SKM-1 treated with dmso at 0.1 percent for 144 hours (cell line): ENCODE results near the gene CRIM1.
"Not testable (repeated sequence)": the region's sequence is repeated elsewhere in the genome, so short reads cannot be mapped to it uniquely, and the experiment has no call there.

Experiments used
- DNase-seq: peaks from one replicate; lab custom pipeline; 2025; ENCODE audit not compliant: unreplicated experiment; lab: John Stamatoyannopoulos, UW

CRIM1 gene

GRCh38 chr2:36355151-36355889 is at the start of gene CRIM1:
TSS of gene CRIM1 (plus strand) at chr2:36355778. CDS start at chr2:36356293, 515 bp downstream.
- DNase-seq, result peak; percentile 88

- no peak for DNase-seq
Measured at GRCh38 chr2:36307441-36307840, 48.1 kb upstream of the CRIM1 start.

DNA sequence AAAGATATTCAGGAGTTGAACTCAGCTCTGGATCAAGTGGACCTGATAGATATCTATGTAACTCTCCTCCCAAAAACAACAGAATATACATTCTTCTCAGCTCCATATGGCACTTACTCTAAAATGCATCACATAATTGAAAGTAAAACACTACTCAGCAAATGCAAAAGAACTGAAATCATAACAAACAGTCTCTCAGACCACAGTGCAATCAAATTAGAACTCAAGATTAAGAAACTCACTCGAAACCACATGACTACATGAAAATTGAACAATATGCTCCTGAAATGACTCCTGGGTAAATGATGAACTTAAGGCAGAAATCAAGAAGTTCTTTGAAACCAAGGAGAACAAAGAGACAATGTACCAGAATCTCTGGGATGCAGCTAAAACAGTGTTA is 45.1 kb upstream of the CRIM1 start:
- not testable (repeated sequence) for DNase-seq

GRCh38 chr2:36318547-36318946 is 37.0 kb upstream of the CRIM1 start:
- DNase-seq, result no peak

GRCh38 chr2:36322108-36322507 is 33.5 kb upstream of the CRIM1 start:
- peak; percentile 18 for DNase-seq

- no peak for DNase-seq
Measured at GRCh38 chr2:36326286-36326685, 29.3 kb upstream of the CRIM1 start.

- no peak for DNase-seq
Measured at GRCh38 chr2:36329251-36329650, 26.3 kb upstream of the CRIM1 start.

- no peak for DNase-seq
Measured at GRCh38 chr2:36329746-36330472, 25.7 kb upstream of the CRIM1 start.

- DNase-seq, result no peak
Measured at GRCh38 chr2:36330473-36331395, 24.8 kb upstream of the CRIM1 start.

- DNase-seq, result no peak
Measured at GRCh38 chr2:36333350-36334012, 22.1 kb upstream of the CRIM1 start.

GRCh38 chr2:36335597-36335996 is 20.0 kb upstream of the CRIM1 start:
- no peak for DNase-seq

DNA sequence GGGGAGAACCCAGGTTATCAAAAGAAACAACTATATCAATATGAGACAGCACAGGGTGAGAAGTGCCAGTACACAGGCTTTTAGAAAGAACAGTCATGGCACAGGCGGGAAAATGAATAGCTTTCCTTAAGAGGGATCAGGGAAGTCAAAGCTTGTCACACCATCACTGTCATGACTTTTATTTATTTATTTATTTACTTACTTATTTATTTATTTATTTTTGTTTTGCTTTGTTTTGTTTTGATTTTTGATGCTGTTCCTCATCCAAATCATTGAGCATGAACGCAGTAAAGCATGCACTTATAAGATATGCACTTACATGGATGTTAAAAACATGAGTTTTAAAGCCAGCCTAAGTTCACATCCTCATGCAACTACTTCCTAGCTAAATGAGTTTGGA is 19.3 kb upstream of the CRIM1 start:
- no peak for DNase-seq

GRCh38 chr2:36337354-36337753 is 18.2 kb upstream of the CRIM1 start:
- no peak for DNase-seq

DNA sequence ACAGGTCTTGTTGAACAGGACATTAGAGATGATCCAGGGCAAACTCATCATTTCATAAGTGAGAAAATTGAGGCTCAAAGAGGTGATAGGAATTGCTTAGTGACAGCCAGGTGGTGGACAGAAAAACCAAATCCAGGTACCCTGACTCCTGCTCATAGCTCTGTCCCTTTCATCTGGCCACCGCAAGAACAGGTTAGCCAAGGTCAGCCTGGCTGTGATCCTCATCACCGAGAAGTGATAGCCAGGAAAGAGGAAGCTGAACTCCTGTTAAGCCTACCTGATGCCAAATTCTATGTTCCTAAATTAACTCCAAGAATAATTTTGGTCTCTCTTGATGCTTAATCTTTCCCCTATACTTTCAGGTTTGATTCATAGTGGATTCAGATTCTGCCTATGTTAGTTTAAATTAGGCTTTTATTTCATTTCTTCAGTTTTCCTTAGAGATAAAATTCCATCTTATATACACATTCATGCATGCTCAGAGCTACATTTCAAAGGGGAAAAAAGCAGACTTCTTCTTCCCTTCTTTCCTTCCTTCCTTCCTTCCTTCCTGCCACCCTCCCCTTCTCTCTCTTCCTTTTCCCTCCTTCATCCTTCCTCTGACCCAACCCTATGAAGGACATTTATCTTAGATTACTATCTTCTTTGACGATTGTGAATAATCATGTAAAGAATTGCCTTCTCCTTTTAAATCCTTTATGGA is 17.3 kb upstream of the CRIM1 start:
- DNase-seq, result no peak

GRCh38 chr2:36338827-36339145 is 16.8 kb upstream of the CRIM1 start:
- DNase-seq, result no peak

GRCh38 chr2:36339607-36340218 is 15.9 kb upstream of the CRIM1 start:
- no peak for DNase-seq

DNA sequence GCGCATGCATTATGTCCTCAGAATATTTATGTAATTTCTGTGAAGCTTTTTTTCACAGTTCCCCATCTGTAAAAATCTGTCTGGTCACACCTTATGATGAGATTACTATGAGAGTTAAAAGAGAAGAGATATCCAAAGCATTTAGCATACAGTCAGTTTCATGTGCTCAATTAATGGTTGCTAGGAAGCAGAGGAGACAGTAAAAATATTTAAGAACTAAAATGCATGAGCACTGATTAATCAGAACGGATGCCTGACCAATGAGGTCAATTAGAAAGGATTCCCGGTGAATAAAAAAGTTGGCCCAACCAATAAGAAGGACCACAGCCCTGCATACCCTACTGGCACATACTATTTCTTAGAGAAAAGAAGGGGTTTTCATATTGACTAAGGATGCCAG is 12.0 kb upstream of the CRIM1 start:
- DNase-seq, result no peak

DNA sequence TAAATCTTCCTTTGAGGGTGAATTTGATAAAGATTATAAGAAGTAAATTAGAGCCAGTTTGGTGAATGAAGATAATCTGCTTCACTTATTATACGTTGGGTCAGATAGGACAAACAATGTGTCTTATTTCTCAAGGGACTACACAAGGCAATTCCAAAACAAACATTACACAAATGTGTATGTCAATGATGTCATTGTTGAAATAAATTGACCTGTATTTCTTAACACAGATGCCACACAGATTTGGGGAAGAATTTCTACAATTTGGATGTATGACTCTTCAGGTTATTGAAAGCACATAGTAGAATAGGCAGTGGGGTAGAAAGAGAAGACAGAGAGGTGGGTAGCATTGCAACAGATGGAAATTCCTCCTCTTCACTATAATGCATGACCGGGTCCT is 6.9 kb upstream of the CRIM1 start:
- no peak for DNase-seq

GRCh38 chr2:36351291-36351690 is 4.3 kb upstream of the CRIM1 start:
- no peak for DNase-seq

DNA sequence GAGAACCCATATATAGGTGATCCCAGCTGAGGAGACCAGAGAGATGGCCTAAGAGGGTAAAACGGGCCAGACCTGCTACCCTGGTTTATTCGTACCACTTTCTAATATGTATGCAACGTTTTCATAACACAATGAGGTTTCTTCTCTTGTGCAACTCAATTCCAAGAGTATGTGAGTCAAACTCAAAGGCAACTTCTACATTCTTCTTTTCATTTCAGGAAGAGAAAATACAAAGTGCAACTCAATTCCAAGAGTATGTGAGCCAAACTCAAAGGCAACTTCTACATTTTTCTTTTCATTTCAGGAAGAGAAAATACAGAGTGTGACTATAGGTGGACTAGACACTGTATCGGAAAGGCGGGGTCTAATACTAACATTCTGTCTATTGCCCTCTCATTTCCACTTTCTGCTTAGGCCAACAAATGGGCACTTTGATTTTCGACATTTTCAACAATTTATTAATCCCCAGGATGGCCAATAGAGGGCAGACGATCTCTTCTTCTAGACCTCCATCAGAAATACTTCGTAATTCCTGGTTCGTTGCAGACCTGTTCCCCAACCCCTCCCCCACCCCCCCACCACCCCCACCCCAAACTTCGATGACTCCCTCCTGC is 3.7 kb upstream of the CRIM1 start:
- peak; percentile 47 for DNase-seq
